H9 (cell line): ENCODE measurements around the gene MAP3K5. TPM values are rescaled to one million over a fixed set of nuclear protein-coding genes. Genes with fewer than 3 reads are reported as not detected.

ENCODE experiments used
- DNase-seq: peaks from one replicate; pipeline ENCODE4 v3.0.0-alpha.2; 2017
- H2AFZ ChIP-seq: one replicate; pipeline ENCODE4 v1.6.1; 2013; ENCODE audit warnings: mild to moderate bottlenecking, low read length, control low read depth, moderate library complexity
- H2AK5ac ChIP-seq: 2 replicates; pipeline ENCODE4 v1.6.1; 2013; ENCODE audit warnings: low read length, control low read depth, mixed read lengths; ENCODE audit not compliant: insufficient read length
- H2BK120ac ChIP-seq: one replicate; pipeline ENCODE4 v1.6.1; 2013; ENCODE audit warnings: low read depth, mild to moderate bottlenecking, low read length, control low read depth, inconsistent platforms; ENCODE audit not compliant: poor library complexity, severe bottlenecking
- H2BK12ac ChIP-seq: 2 replicates; pipeline ENCODE4 v1.6.1; 2013; ENCODE audit warnings: low read length, control low read depth, mixed read lengths, low read depth; ENCODE audit not compliant: insufficient read length
- H2BK15ac ChIP-seq: 2 replicates; pipeline ENCODE4 v1.6.1; 2013; ENCODE audit warnings: low read depth, low read length, control low read depth
- H2BK20ac ChIP-seq: one replicate; pipeline ENCODE4 v1.6.1; 2013; ENCODE audit warnings: low read depth, mild to moderate bottlenecking, low read length, control low read depth, inconsistent platforms; ENCODE audit not compliant: poor library complexity, severe bottlenecking
- H2BK5ac ChIP-seq: 2 replicates; pipeline ENCODE4 v1.6.1; 2013; ENCODE audit warnings: low read length, control low read depth, mixed read lengths; ENCODE audit not compliant: insufficient read length
- H3K14ac ChIP-seq: 2 replicates; pipeline ENCODE4 v1.6.1; 2013; ENCODE audit warnings: low read length, control low read depth; ENCODE audit not compliant: insufficient read depth
- H3K18ac ChIP-seq: 2 replicates; pipeline ENCODE4 v1.6.1; 2013; ENCODE audit warnings: low read depth, mild to moderate bottlenecking, mixed read lengths, low read length, control low read depth; ENCODE audit not compliant: insufficient read length
- H3K23ac ChIP-seq: 2 replicates; pipeline ENCODE4 v1.6.1; 2013; ENCODE audit warnings: low read length, control low read depth, mixed read lengths, low read depth; ENCODE audit not compliant: insufficient read length
- H3K23me2 ChIP-seq: 2 replicates; pipeline ENCODE4 v1.6.1; 2013; ENCODE audit warnings: low read depth, mild to moderate bottlenecking, mixed read lengths, low read length, control low read depth; ENCODE audit not compliant: insufficient read length, poor library complexity, severe bottlenecking
- H3K27ac ChIP-seq: 2 replicates; pipeline ENCODE4 v1.5.1; 2013; ENCODE audit warnings: low read length, control low read depth, mixed read lengths, low read depth; ENCODE audit not compliant: insufficient read length
- H3K27me3 ChIP-seq: 2 replicates; pipeline ENCODE4 v1.6.1; 2013; ENCODE audit warnings: low read length, control low read depth, inconsistent platforms; ENCODE audit not compliant: insufficient read depth
- H3K4ac ChIP-seq: 2 replicates; pipeline ENCODE4 v1.6.1; 2013; ENCODE audit warnings: low read depth, mild to moderate bottlenecking, control low read depth, inconsistent platforms, low read length, moderate library complexity
- H3K4me1 ChIP-seq: 2 replicates; pipeline ENCODE4 v1.6.1; 2013; ENCODE audit warnings: low read length, control low read depth, inconsistent platforms; ENCODE audit not compliant: insufficient read depth
- H3K4me2 ChIP-seq: 2 replicates; pipeline ENCODE4 v1.6.1; 2013; ENCODE audit warnings: low read length, control low read depth, mixed read lengths; ENCODE audit not compliant: insufficient read length, insufficient read depth
- H3K56ac ChIP-seq: 2 replicates; pipeline ENCODE4 v1.6.1; 2013; ENCODE audit warnings: low read depth, mild to moderate bottlenecking, mixed read lengths, low read length, control low read depth; ENCODE audit not compliant: insufficient read length
- H3K79me1 ChIP-seq: 2 replicates; pipeline ENCODE4 v1.6.1; 2013; ENCODE audit warnings: low read depth, mild to moderate bottlenecking, moderate library complexity, low read length, control low read depth, inconsistent platforms; ENCODE audit not compliant: insufficient read depth, poor library complexity, severe bottlenecking
- H3K79me2 ChIP-seq: 2 replicates; pipeline ENCODE4 v1.6.1; 2013; ENCODE audit warnings: low read length, control low read depth, inconsistent platforms; ENCODE audit not compliant: insufficient read depth
- H3K9ac ChIP-seq: 2 replicates; pipeline ENCODE4 v1.6.1; 2013; ENCODE audit warnings: low read length, control low read depth, mixed read lengths; ENCODE audit not compliant: insufficient read length; ENCODE audit errors: extremely low read depth
- H3K9me3 ChIP-seq: one replicate; pipeline ENCODE4 v1.6.1; 2013; ENCODE audit warnings: low read depth, low read length, inconsistent platforms; ENCODE audit not compliant: control insufficient read depth
- H3T11ph ChIP-seq: one replicate; pipeline ENCODE4 v1.6.1; 2013; ENCODE audit warnings: mild to moderate bottlenecking, low read length, control low read depth, inconsistent platforms
- H4K20me1 ChIP-seq: one replicate; pipeline ENCODE4 v1.6.1; 2013; ENCODE audit not compliant: control insufficient read depth, insufficient read length, insufficient read depth
- H4K5ac ChIP-seq: 2 replicates; pipeline ENCODE4 v1.6.1; 2013; ENCODE audit warnings: low read depth, mild to moderate bottlenecking, mixed read lengths, low read length, control low read depth; ENCODE audit not compliant: insufficient read length
- H4K8ac ChIP-seq: replicated peaks from 2 replicates; pipeline ENCODE4 v1.6.1; 2013; ENCODE audit warnings: low read length, control low read depth, mixed read lengths, low read depth; ENCODE audit not compliant: insufficient read length
- H4K91ac ChIP-seq: 2 replicates; pipeline ENCODE4 v1.6.1; 2013; ENCODE audit warnings: low read depth, mild to moderate bottlenecking, moderate library complexity, mixed read lengths, low read length, control low read depth; ENCODE audit not compliant: insufficient read length
- H3K27ac Mint-ChIP-seq, 3 experiments: 2 replicates in 2 of 3; 3 replicates in 1 of 3; pipeline ENCODE4 v1.8.0; 2020 to 2021; ENCODE audit warnings: mixed read lengths in 3 of 3, mild to moderate bottlenecking in 1 of 3, moderate library complexity in 1 of 3
- H3K27me3 Mint-ChIP-seq: 2 replicates; pipeline ENCODE4 v1.8.0; 2021; ENCODE audit warnings: low read depth, mild to moderate bottlenecking, moderate library complexity, mixed read lengths
- H3K36me3 Mint-ChIP-seq, 3 experiments: 2 replicates in 2 of 3; 3 replicates in 1 of 3; pipeline ENCODE4 v1.8.0; 2020 to 2021; ENCODE audit warnings: low read depth in 3 of 3, mixed read lengths in 3 of 3; ENCODE audit not compliant: insufficient read depth in 1 of 3
- H3K4me1 Mint-ChIP-seq, 2 experiments: 2 replicates each; pipeline ENCODE4 v1.8.0; 2020; ENCODE audit warnings: mixed read lengths in 2 of 2
- H3K4me3 Mint-ChIP-seq, 2 experiments: 2 replicates in 1 of 2; 3 replicates in 1 of 2; pipeline ENCODE4 v1.8.0; 2020 to 2021; ENCODE audit warnings: mild to moderate bottlenecking in 2 of 2, mixed read lengths in 2 of 2, moderate library complexity in 1 of 2
- H3K9me3 Mint-ChIP-seq, 2 experiments: 2 replicates in 1 of 2; 3 replicates in 1 of 2; pipeline ENCODE4 v1.8.0; 2020; ENCODE audit warnings: mild to moderate bottlenecking in 2 of 2, mixed read lengths in 2 of 2, moderate library complexity in 1 of 2
- WGBS: extraction: QIAGEN DNeasy Blood & Tissue Kit; methylation state at CpG from one replicate; pipeline ENCODE4 v1.1.7; 2013; ENCODE audit warnings: missing lambda C conversion rate, low lambda C conversion rate, mixed read lengths; ENCODE audit not compliant: insufficient read length; ENCODE audit errors: extremely low coverage; 5-methylcytosine and 5-hydroxymethylcytosine counted together
- total RNA-seq: library from RNA; stranded (reverse); gene quantifications from 2 replicates; pipeline ENCODE4 v1.2.1, GENCODE V29; 2021
- TF ChIP-seq, protein P1 (sequence below): fragments of 200-600 bp; sonication (generic); conservative IDR thresholded peaks from 3 replicates; pipeline ENCODE4 v1.8.0; 2021; ENCODE audit warnings: antibody characterized with exemption, mild to moderate bottlenecking

Gene MAP3K5
- total RNA-seq, 1 experiment from 2014 or later: 1.6 TPM

DNA sequence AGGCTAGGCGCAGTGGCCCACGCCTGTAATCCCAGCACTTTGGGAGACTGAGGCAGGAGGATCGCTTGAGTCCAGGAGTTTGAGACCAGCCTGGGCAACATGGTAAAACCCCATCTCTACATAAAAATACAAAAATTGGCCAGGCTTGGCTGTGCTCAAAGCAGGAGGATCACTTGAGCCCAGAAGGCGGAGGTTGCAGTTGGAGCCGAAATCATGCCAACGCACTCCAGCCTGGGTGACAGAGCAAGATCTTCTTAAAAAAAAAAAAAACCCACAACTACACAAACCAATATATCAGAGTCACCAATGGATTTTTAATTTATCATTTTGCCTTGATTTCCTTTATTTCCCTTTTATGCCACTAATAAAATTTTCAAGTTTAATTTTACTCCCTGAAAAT, 9.3 kb downstream of the MAP3K5 start:
- Histone ChIP-seq H2BK120ac (no peak overlapping the region), H3K27ac (no peak overlapping the region), H3K56ac (no peak overlapping the region), H3K23ac (no peak overlapping the region), H3K9ac (no peak overlapping the region), H3K9me3 (no peaks in the 10 kb centered on the region), H4K5ac (no peak overlapping the region), H3K18ac (no peak overlapping the region), H3K27me3 (no peaks in the 10 kb centered on the region), H4K8ac (no peak overlapping the region), H2AFZ (no peak overlapping the region), H3K79me2 (no peaks in the 10 kb centered on the region), H2BK15ac (no peak overlapping the region), H3T11ph (no peak overlapping the region), H3K4ac (no peak overlapping the region), H3K4me1 (no peaks in the 10 kb centered on the region), H3K79me1 (no peaks in the 10 kb centered on the region), H3K23me2 (no peaks in the 10 kb centered on the region), H4K91ac (no peak overlapping the region), H2AK5ac (no peak overlapping the region), H2BK5ac (no peak overlapping the region), H3K14ac (no peak overlapping the region), H2BK12ac (no peak overlapping the region), H4K20me1 (no peaks in the 10 kb centered on the region), H3K4me2 (no peak overlapping the region), H2BK20ac (no peak overlapping the region)
- TF ChIP-seq, protein P1, sequence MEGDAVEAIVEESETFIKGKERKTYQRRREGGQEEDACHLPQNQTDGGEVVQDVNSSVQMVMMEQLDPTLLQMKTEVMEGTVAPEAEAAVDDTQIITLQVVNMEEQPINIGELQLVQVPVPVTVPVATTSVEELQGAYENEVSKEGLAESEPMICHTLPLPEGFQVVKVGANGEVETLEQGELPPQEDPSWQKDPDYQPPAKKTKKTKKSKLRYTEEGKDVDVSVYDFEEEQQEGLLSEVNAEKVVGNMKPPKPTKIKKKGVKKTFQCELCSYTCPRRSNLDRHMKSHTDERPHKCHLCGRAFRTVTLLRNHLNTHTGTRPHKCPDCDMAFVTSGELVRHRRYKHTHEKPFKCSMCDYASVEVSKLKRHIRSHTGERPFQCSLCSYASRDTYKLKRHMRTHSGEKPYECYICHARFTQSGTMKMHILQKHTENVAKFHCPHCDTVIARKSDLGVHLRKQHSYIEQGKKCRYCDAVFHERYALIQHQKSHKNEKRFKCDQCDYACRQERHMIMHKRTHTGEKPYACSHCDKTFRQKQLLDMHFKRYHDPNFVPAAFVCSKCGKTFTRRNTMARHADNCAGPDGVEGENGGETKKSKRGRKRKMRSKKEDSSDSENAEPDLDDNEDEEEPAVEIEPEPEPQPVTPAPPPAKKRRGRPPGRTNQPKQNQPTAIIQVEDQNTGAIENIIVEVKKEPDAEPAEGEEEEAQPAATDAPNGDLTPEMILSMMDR: no peak
- no CpG with 5 or more reads among the region's 6 CpGs for WGBS
- Mint-ChIP-seq H3K27ac (no peak overlapping the region), H3K4me3 (no peak overlapping the region), H3K4me1 (peaks cover 4 to 9% of the 10 kb centered on the region in 2 experiments; a peak in 3 of 4 replicates), H3K27me3 (peaks cover under 1% of the 10 kb centered on the region; the same call in 1 of the 2 replicates), H3K36me3 (no peaks in the 10 kb centered on the region; a peak in 1 of 7 replicates), H3K9me3 (no peaks in the 10 kb centered on the region)
- no peak for DNase-seq
